B cell (primary cell): Measurements from ENCODE around the gene PNLIPRP1. TPM values are rescaled to one million over a fixed set of nuclear protein-coding genes. Genes with fewer than 3 reads are reported as not detected.

Source experiments
- ATAC-seq: fragments of 200-7000 bp; cut with Tn5 transposase; one replicate; pipeline ENCODE4 v1.10.0; 2021; ENCODE audit warnings: low read depth, mild to moderate bottlenecking, moderate number of reproducible peaks, moderate library complexity
- CTCF ChIA-PET: fragments of 350-600 bp; sonication (Branson Sonifier 250); formaldehyde crosslinking; loops from one replicate; lab custom pipeline; 2021; ENCODE audit warnings: antibody characterized with exemption, inconsistent platforms; lab: Charles Lee
- POLR2A ChIA-PET: fragments of 350-600 bp; sonication (Branson Sonifier 250); formaldehyde crosslinking; loops from one replicate; lab custom pipeline; 2021; ENCODE audit warnings: antibody characterized with exemption; lab: Charles Lee
- DNase-seq: peaks from one replicate; pipeline ENCODE4 v3.0.0; 2013
- H2AFZ ChIP-seq: 2 replicates; pipeline ENCODE4 v1.6.1; 2012; ENCODE audit warnings: mild to moderate bottlenecking, low read depth, low read length; ENCODE audit not compliant: insufficient read depth, poor library complexity, severe bottlenecking
- H3K27ac ChIP-seq, 2 donors: 1 replicate in 1 of 2; 2 replicates in 1 of 2; pipeline ENCODE4 v1.5.1; 2012 to 2013; ENCODE audit warnings: low read length in 2 of 2, mild to moderate bottlenecking in 2 of 2, moderate library complexity in 1 of 2
- H3K27me3 ChIP-seq, 4 experiments: fragments of 200-600 bp in 1 of 4; sonication (generic) in 1 of 4; replicated peaks in 1 of 4; 1 replicate in 2 of 4; 2 replicates in 2 of 4; pipeline versions ENCODE4 v1.6.1 to v1.7.0; 2013 to 2016; ENCODE audit warnings: low read length in 3 of 4, mild to moderate bottlenecking in 2 of 4, mixed read lengths in 1 of 4, moderate library complexity in 1 of 4; ENCODE audit not compliant: insufficient read depth in 4 of 4, control insufficient read depth in 3 of 4; ENCODE audit errors: control extremely low read depth in 1 of 4
- H3K36me3 ChIP-seq, 2 experiments: replicated peaks in 1 of 2; 1 replicate in 1 of 2; 2 replicates in 1 of 2; pipeline versions ENCODE4 v1.6.1 to v1.7.1; 2013; ENCODE audit warnings: low read length in 1 of 2; ENCODE audit not compliant: insufficient read depth in 2 of 2, control insufficient read depth in 1 of 2; ENCODE audit errors: control extremely low read depth in 1 of 2, extremely low read depth in 1 of 2
- H3K4me1 ChIP-seq, 2 donors: fragments of 200-600 bp in 1 of 2; sonication (generic) in 1 of 2; 1 replicate in 1 of 2; 2 replicates in 1 of 2; pipeline versions ENCODE4 v1.5.1 to v1.6.1; 2013 to 2017; ENCODE audit warnings: low read length in 2 of 2; ENCODE audit not compliant: control insufficient read depth in 2 of 2, insufficient read depth in 2 of 2
- H3K4me2 ChIP-seq: replicated peaks from 2 replicates; pipeline ENCODE3; 2012; ENCODE audit warnings: mild to moderate bottlenecking, low read depth, low read length; ENCODE audit not compliant: poor library complexity, severe bottlenecking
- H3K4me3 ChIP-seq, 5 experiments: fragments of 200-600 bp in 1 of 5; sonication (generic) in 1 of 5; 1 replicate in 3 of 5; 2 replicates in 2 of 5; pipeline versions ENCODE4 v1.5.1 to v1.7.0; 2011 to 2016; ENCODE audit warnings: low read length in 4 of 5, mild to moderate bottlenecking in 4 of 5, low read depth in 2 of 5, control low read depth in 1 of 5, moderate library complexity in 1 of 5; ENCODE audit not compliant: insufficient read depth in 1 of 5; ENCODE audit errors: control extremely low read depth in 1 of 5, extremely low read depth in 1 of 5
- H3K79me2 ChIP-seq: fragments of 200-600 bp; sonication (generic); one replicate; pipeline ENCODE4 v1.6.0; 2016; ENCODE audit warnings: low read length; ENCODE audit not compliant: control insufficient read depth, insufficient read depth
- H3K9ac ChIP-seq: fragments of 200-600 bp; sonication (generic); 2 replicates; pipeline ENCODE4 v1.6.1; 2017; ENCODE audit warnings: mild to moderate bottlenecking, low read length, moderate library complexity
- H3K9me3 ChIP-seq, 3 donors: one replicate each; pipeline versions ENCODE4 v1.6.1 to v1.7.1; 2013; ENCODE audit warnings: low read length in 2 of 3; ENCODE audit not compliant: control insufficient read depth in 2 of 3, insufficient read depth in 1 of 3; ENCODE audit errors: control extremely low read depth in 1 of 3
- H4K20me1 ChIP-seq: 2 replicates; pipeline ENCODE4 v1.6.0; 2012; ENCODE audit warnings: mild to moderate bottlenecking, low read length; ENCODE audit not compliant: insufficient read depth, control insufficient read depth, poor library complexity, severe bottlenecking
- H3K27ac Mint-ChIP-seq: one replicate; pipeline ENCODE4 v1.8.0; 2021; ENCODE audit warnings: mixed read lengths
- H3K27me3 Mint-ChIP-seq: one replicate; pipeline ENCODE4 v1.8.0; 2021; ENCODE audit warnings: mixed read lengths
- H3K4me1 Mint-ChIP-seq: one replicate; pipeline ENCODE4 v1.8.0; 2021; ENCODE audit warnings: mixed read lengths
- H3K4me3 Mint-ChIP-seq: one replicate; pipeline ENCODE4 v1.8.0; 2021; ENCODE audit warnings: mixed read lengths
- H3K9me3 Mint-ChIP-seq: one replicate; pipeline ENCODE4 v1.8.0; 2022; ENCODE audit warnings: mixed read lengths; ENCODE audit not compliant: insufficient read depth
- EZH2 ChIP-seq: IDR thresholded peaks from 2 replicates; pipeline ENCODE4 v1.6.1; 2012; ENCODE audit warnings: borderline replicate concordance, low read depth, mild to moderate bottlenecking, moderate library complexity, low read length; ENCODE audit not compliant: insufficient read depth, poor library complexity, severe bottlenecking
- WGBS: methylation state at CpG from one replicate; pipeline ENCODE4 v1.1.5; 2013; ENCODE audit warnings: missing lambda C conversion rate; ENCODE audit not compliant: insufficient coverage; 5-methylcytosine and 5-hydroxymethylcytosine counted together
- intact Hi-C: fragments of 100-400 bp; cut with micrococcal nuclease; formaldehyde crosslinking; loops from one replicate; pipeline ENCODE4 v1.10.0; 2022
- polyA plus RNA-seq: library from polyadenylated mRNA; depleted of rRNA; stranded (reverse); fragments of >200 nt; gene quantifications from 2 replicates; pipeline ENCODE4 v1.2.3, GENCODE V29; 2012
- total RNA-seq, 2 donors: library from RNA; stranded (reverse); fragments of 120-200 nt in 1 of 2; gene quantifications; 1 replicate in 1 of 2; 2 replicates in 1 of 2; pipeline versions ENCODE4 v1.2.3 to v1.2.4, GENCODE V29; 2013 to 2022
- TF ChIP-seq, protein P1 (sequence below): fragments of 200-600 bp; IDR thresholded peaks from one replicate; pipeline ENCODE4 v1.8.0; 2022; ENCODE audit warnings: antibody characterized with exemption, mild to moderate bottlenecking

The PNLIPRP1 gene
- total and polyA plus RNA-seq, 2 donors (not counting 1 experiment from before 2014, with no cell fraction given), result not detected

DNA sequence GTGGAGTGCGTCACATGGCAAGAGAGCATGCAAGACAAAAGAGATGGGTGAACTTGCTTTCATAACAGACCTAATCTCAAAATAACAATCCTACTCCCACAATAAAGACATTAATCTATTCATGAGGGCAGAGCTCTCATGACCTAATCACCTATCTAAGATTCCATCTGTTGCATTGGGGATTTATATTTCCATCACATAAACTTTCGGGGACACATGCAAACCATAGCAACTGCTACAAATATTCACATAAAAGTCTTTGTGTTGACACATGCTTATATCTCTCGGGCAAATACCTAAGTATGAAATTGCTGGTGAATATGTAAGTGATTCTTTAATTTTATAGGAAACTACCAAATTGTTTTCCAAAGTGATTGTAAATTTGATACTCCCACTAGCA lies 16.0 kb upstream of the PNLIPRP1 start:
- Histone ChIP-seq H2AFZ (no peak overlapping the region), H3K9me3 (peaks cover 0 to 1% (median 0%) of the 10 kb centered on the region in 3 donors), H3K4me2 (no peak overlapping the region), H3K4me3 (no peak overlapping the region), H3K27me3 (no peaks in the 10 kb centered on the region), H3K79me2 (no peaks in the 10 kb centered on the region), H4K20me1 (no peaks in the 10 kb centered on the region), H3K9ac (no peak overlapping the region), H3K27ac (no peak overlapping the region), H3K36me3 (no peaks in the 10 kb centered on the region), H3K4me1 (no peaks in the 10 kb centered on the region)
- ATAC-seq (no peak), DNase-seq (no peak)
- H3K27ac Mint-ChIP-seq, result no peak overlapping the region
- intact Hi-C loops, result no loop called here
- TF ChIP-seq, protein P1, sequence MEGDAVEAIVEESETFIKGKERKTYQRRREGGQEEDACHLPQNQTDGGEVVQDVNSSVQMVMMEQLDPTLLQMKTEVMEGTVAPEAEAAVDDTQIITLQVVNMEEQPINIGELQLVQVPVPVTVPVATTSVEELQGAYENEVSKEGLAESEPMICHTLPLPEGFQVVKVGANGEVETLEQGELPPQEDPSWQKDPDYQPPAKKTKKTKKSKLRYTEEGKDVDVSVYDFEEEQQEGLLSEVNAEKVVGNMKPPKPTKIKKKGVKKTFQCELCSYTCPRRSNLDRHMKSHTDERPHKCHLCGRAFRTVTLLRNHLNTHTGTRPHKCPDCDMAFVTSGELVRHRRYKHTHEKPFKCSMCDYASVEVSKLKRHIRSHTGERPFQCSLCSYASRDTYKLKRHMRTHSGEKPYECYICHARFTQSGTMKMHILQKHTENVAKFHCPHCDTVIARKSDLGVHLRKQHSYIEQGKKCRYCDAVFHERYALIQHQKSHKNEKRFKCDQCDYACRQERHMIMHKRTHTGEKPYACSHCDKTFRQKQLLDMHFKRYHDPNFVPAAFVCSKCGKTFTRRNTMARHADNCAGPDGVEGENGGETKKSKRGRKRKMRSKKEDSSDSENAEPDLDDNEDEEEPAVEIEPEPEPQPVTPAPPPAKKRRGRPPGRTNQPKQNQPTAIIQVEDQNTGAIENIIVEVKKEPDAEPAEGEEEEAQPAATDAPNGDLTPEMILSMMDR, result no peak
- no peak for TF ChIP-seq EZH2
- H3K9me3 Mint-ChIP-seq, result peaks cover 4% of the 10 kb centered on the region
- H3K4me3 Mint-ChIP-seq, result no peak overlapping the region
- ChIA-PET CTCF (no interaction called here), POLR2A (no interaction called here)
- H3K27me3 Mint-ChIP-seq, result no peaks in the 10 kb centered on the region
- no CpG with 5 or more reads among the region's 3 CpGs for WGBS
- no peaks in the 10 kb centered on the region for H3K4me1 Mint-ChIP-seq

DNA sequence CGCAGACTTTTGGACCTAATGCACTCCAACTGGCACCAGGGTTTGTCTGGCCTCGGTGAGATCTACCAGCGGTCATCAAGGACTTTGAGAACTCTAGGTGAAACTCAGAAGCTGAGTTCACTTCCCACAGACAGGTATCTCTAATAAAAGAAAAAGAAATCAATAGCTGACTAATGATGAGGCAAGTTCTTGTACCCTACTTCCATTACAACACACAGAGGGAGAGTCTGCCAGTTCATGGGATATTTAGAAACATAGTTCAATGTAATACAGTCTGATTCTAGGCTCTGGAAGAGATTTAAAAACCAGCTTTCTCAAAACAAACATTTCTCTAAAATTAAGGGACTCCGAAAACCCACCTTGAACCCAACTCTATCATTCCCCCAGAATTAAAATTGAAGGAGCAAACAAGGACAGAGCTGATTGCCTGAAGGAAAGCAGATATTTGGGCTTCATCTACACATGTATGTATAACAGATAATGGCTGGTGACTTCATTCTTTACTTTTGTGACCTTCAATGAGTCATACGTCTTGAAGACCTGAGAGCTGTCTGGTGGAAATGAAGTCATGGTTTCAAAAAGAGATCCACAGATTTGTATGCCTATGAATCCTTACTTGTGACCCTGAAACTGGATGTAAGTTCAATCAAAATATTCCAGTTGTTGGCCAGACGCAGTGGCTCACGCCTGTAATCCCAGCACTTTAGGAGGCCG lies 2.7 kb upstream of the PNLIPRP1 start:
- ATAC-seq, result no peak
- no peak overlapping the region for H3K4me3 Mint-ChIP-seq
- Histone ChIP-seq H3K9me3 (peaks cover 0 to 1% (median 0%) of the 10 kb centered on the region in 3 donors), H3K4me3 (no peak overlapping the region), H3K27me3 (no peaks in the 10 kb centered on the region), H3K4me2 (no peak overlapping the region), H3K27ac (no peak overlapping the region), H3K4me1 (no peaks in the 10 kb centered on the region), H2AFZ (no peak overlapping the region), H3K9ac (no peak overlapping the region), H4K20me1 (no peaks in the 10 kb centered on the region), H3K79me2 (no peaks in the 10 kb centered on the region), H3K36me3 (no peaks in the 10 kb centered on the region)
- H3K4me1 Mint-ChIP-seq, result no peaks in the 10 kb centered on the region
- ChIA-PET CTCF (no interaction called here), POLR2A (no interaction called here)
- no peaks in the 10 kb centered on the region for H3K27me3 Mint-ChIP-seq
- no peaks in the 10 kb centered on the region for H3K9me3 Mint-ChIP-seq
- intact Hi-C loops, result no loop called here
- 97% methylated on average over 4 of the region's 8 CpGs for WGBS
- H3K27ac Mint-ChIP-seq, result no peak overlapping the region
- TF ChIP-seq, protein P1, result no peak
- no peak for TF ChIP-seq EZH2
- no peak for DNase-seq
